NCI-H2029 treated with DMSO at 0.1 percent for 48 hours (cell line): ENCODE results near the gene TBL1X.

ENCODE experiments used
- DNase-seq: peaks from one replicate; lab custom pipeline; 2025; lab: John Stamatoyannopoulos, UW

Gene TBL1X

DNA sequence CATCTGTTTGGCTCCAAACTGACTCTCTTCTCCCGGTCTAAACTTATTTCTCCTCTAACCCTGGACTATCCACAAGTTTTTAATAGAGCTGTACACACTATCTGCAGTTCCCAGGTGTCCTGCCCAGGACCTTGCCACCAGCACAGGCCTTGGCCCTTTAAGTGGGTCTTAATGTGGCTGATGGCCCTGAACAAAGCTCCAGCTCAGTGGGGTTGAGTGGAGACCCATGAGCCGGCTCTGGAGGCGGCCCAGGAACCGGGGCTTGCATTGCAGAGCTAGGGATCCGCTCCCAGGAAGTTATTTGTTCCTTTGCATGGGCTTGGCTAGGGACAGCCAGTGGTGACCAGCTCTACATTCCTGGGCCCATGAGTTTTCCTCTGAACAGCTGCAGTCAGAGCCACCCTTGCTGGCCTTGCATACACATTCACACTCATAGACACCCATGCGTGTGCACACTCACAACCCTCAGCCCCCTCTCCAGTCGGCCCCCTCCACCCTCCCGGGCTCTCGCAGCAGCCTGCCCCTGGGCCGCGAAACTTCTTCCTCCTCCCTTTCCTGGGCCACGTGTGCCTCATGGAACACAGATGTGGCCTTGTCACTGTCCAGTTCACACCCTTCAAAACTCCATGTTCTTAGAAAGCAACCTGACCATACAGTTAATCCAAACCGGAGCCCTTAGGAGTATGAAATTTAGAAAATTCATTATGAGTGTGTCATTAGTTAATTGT is 242.6 kb downstream of the TBL1X start:
- no peak for DNase-seq

DNA sequence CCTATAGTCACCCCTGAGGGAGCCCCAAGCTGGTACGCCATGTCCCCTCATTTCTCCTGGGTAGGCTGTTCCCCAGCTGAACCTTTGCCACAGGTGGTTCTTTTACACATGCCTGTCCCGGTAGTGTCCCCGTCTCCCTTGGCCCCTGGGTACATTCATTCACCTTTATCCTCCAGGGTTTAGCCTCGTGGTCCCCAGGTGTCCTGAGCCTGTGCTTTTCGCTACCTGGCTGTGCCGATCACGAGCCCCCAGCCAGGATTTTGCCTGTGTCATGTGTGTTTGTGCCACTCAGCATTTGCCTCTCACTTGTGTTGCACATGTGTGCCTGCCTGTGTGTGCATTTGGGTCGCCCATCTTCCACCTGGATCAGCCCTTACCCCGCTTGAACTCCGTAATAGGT is 243.2 kb downstream of the TBL1X start:
- DNase-seq: no peak

DNA sequence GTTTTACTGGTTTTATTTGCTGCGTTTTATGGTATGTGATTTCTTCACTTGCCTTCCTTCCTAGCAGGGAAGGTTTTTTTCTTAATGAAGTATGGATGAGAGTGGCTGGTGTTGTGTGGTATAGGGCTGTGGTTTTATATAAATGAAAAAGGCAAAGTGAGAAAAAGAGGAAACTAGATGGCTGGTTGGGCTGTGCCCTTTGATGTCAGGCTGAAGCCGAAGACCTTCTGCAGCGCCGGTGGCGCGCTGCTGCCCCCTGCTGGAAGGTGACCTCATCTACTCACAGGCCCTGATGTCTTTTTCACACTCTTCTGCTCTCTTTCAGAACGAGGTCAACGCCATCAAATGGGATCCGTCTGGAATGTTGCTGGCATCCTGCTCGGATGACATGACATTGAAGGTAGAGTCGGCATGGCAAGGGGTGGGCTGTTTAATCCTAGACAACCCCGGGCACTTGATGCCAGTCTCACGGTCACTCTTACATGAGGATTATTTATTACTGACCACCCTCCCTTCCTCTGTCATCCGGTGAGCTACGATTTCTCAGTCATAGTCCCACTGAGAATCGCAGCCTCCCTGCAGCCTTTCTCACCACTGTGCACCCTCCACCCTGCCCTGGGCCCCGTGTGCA is 244.2 kb downstream of the TBL1X start:
- DNase-seq: peak; percentile 2

DNA sequence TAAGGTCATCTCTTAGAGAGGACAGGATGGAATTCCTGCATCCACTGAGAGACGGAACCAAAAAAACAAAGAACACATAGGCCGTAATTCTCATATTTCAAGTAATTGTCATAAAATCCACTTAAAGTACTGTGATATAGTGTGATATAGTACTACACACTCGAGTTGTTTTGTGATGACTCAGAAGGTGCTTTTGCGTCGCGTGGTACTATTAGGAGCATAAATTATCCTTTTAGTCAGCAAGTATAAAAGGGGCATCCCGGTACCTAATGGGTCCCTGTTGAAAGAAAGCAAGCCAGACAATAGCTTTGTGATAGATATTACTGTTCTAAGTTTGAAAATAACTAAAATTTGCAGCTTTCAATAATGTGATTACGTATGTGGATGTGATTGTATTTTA is 245.5 kb downstream of the TBL1X start:
- DNase-seq: no peak

DNA sequence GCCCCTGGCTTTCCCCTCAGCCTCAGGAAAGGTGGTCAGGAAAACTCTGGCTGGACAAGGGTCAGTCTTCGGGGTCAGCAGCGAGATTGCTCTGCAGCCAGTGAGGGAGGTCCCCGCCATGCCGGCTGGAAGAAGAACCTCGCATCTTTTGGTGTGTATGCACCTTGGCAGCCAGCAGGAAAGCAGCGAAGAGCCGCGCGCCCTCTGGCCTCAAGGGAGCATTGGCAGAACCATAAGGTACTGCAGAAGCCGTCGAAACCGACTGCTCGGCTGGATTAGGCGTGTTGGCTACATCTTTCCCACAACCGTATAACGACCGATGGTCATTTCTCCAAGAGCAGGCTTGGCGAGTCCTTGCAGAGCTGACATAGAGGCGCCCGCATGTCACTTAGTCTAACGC is 252.5 kb downstream of the TBL1X start:
- DNase-seq: no peak

DNA sequence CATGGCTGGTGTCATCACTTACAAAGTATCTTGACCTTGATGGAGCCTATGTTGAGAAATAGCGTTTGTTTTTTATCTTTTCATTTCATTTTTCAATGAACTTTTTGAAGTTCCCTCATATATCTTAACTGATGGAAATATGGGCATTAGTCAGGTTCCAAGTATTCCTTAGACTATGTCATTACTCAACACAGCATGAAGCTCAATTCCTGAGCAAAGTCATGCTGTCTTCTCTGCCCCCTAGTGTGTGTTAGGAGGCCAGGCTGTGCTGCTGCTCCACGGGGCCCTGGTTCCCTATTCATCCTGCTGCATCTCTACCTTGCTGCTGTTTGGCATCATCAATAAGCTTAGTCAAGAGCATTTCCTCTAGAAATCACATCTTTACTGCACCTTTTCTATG is 259.9 kb downstream of the TBL1X start:
- no peak for DNase-seq

DNA sequence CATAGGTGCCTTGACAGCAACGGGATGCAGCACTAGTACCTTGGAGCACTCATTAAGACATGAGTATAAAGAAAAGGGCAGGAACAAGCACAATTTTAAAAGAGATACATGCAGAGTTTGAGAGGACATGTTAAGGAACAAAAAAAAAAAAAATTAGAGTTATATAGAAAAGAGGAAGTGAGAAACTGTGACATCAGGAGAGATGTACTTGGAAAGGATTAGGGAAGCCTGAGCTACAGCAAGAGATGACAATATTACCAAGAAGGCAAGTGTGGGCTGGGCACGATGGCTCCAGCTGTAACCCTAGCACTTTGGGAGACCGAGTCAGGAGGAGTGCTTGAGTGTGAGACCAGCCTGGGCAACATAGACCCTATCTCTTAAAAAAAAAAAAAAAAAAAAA is 263.4 kb downstream of the TBL1X start:
- no peak for DNase-seq

DNA sequence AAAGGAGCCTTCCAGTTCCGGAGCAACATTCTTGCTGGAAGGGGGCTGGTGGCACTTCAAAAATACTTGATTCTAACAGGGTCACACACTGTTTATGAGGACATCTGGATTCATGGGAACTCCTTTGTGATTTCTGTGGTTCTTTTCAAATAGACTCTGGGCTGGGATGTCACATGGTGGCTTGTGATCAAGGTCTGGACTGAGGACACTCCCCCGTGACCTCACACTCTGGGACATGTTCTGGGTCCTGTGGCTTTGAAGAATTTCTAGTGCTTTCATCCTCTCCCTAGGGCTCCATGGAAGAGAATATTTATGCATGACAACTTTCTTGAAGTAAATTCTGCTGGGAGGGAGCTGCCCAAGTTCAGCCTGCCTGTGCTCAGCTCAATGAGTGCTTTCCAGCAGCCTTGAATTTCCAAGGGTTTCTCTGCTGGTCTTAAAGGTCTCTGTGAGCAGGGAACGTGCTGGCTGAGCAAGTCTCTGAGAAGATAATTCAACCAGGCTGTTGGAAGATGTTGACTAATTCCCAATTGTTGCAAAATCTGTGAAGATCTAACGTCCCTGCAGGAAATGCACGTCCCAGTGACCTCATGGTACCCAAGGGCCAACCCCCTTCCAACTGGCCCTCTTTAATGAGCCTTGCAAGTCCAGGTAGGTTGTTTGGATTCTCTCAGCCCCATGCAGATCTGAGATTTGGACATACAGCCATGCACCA is 264.5 kb downstream of the TBL1X start:
- no peak for DNase-seq

DNA sequence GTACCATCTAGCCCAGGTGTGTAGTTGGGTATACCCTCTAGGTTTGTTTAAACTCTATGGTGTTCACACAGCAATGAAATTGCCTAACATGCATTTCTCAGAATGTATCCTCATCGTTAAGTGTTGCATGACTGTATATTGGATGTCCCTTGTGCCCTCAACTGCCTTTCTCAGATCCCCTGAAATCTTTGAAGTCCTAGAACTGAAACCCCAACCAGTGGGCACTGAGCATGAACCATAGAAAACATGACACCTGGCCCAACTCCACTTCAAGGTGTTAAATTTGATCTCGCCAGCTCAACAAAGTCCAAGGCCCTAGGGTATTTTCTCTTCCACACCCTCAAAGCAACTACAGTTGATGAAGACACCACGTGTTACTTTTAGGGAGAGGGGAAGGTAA is 265.2 kb downstream of the TBL1X start:
- no peak for DNase-seq

DNA sequence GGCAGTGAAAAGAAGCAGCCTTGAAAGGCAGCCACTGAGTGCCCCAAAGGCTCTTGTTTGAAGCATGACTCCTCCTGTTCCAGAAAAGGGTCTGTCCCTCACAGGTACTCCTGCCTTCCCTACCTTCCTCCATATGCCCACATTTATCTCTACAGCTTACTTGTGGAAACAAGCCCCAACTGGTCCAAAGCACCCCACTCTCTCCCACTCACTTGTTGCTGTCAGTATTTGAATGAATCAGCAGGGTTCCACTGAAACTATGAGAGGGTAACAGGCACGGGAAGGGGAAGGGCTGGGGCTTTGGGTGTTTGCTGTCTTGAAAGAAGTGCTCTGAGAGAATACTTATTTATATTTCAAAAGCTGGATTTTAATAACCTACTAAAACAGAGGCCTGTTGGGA is 265.9 kb downstream of the TBL1X start:
- DNase-seq: no peak

DNA sequence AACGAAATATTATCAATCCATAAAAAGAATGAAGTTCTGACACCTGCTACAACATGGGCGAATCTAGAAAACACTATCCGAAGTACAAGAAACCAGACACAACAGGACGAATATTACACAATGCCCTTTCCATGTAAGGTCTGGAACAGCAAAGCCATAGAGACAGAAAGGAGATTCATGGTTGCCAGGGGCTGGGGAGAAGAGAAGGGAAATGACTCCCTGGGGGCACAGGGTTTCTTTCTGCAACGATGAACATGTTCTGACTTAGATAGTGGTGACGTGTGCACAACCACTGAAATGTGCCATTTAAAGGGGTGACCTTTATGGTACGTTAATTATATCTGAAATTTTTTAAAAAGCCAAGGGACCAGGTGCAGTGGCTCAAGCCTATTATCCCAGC is 272.5 kb downstream of the TBL1X start:
- no peak for DNase-seq

DNA sequence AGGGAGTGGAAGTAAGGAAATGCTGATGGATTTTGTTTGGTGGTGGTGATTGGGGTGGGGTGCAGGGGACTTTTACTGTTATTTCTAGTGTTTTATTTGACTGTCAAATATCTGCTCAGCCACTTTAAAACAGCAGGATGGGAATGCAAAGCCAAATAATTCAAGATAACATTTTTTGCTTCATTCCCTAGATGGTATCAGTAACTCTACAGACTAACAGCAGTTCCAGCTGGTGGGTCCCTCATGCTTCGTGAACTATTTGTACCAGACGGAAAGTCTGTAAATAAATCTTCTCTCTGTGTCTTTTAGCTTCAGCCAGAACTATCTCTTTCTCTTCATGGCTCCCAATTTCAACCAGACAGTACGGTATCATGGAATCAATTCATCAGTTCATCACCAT is 273.3 kb downstream of the TBL1X start:
- no peak for DNase-seq

DNA sequence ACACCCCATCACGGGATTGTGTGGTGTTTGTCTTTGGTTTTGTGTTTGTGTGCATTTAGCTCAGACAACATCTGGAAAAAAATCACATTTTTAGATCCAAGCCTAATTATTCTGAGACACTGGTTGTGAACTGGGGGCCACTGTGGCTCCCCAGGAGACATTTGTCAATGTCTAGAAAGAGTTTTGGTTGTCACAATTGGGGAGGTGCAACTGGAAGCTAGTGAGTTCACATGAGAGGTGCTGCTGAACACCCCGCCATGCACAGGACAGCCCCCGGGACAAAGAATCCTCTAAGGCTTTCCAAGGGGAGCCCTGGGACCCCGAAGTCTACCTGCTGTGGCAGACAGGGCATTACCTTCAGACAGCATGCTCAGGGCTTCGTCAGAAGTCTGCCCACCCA is 274.3 kb downstream of the TBL1X start:
- DNase-seq: no peak

DNA sequence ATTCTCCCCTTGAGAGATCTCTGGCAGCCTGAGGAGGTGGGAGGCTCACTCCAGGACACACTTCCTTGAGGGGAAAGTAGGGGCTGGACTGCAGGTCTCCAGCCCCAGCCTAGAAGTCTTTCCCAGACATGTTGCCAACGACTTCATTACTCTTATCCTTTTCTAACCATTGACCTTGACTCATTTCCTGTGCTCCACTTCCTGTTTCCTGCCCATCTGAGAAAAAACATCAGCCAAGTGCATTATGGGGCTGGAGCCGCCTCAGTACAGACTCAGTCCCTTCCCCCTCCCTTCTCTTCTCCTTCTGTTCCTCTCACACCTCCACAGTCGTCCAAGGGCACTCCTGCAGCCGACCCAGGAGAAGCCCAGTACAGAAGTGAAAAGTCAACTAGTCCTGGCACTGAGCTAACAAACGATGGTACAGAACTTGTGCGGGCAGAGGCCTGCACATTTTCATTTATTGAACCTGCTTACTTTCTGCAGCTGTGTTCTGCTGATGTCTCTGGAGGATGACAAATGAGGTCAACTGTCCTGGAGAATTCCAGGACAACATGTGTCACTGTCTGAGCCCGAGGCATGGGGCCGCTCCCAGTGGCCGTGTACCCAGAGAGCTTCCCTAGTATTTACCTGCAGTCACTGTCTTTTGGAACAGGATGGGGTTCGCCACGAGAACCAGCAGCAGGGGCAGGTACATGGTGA is 280.7 kb downstream of the TBL1X start:
- no peak for DNase-seq

DNA sequence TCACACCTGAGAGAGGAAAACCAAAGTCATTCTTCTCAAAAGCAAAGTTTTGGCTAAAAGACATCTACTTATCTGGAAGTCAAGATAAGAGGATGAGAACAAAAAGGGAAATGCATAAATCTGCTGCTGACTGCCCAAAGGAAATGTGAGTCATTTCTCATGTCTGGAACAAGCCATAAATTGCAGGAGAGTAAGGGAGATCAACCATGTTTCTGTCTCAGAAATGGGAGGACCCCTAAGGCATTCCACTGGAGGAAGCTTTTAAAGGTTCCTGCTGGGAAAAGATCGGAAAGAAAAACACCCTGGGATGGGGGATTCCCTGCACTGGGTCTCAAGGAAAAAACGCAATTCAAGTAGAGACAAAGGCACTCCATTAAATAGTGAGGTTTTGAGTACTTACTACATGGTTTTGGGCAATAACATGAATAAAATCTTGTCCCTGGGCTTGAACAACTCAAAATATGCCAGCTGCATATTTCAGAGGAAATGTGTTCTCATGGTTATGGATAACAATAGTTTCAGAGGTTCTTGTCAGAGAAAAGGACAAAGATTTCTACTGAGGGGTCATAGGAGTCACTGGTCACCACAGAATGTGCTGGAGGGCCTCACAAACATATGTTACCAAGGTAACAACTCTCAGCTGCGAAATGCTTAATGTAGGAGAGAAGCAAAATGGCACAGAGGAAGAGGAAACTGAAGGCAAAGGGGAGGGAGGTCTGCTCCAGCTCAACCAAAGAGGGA is 281.5 kb downstream of the TBL1X start:
- no peak for DNase-seq

DNA sequence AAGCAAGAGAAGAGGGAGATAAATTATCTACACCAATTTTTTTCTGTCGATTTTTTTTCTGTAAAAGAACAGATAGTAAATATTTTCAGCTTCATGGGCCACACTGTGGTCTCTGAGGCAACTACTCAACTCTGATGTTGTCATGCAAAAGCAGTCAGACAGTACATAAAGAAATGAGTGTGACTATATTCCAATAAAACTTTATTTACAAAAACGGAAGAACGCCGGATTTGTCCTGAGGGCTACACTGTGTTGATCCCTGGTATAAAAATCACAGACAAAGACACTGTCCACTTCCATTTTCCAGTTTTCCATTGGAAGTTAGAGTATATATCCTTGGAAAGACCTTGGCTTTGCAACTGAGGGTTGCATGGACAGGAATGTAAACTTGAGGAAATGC is 282.8 kb downstream of the TBL1X start:
- no peak for DNase-seq

DNA sequence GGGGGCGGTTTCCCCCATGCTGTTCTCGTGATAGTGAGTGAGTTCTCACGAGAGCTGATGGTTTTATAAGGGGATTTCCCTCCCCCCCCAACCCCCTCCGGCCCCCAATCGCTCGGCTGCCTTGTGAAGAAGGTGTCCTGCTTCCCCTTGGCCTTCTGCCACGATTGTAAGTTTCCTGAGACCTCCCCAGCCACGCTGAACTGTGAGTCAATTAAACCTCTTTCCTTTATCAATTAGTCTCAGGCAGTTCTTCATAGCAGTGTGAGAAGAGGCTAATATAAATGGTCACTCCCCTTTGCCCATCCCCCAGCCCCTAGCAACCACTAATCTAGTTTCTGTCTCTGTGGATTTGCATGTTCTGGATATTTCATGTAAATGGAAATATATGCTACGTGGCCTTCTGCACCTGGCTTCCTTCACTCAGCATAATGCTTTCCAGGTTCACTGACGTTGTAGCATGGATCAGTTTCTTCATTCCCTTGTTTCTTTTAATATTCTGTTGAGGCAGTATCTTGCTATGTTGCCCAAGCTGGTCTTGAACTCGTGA is 284.4 kb downstream of the TBL1X start:
- no peak for DNase-seq

DNA sequence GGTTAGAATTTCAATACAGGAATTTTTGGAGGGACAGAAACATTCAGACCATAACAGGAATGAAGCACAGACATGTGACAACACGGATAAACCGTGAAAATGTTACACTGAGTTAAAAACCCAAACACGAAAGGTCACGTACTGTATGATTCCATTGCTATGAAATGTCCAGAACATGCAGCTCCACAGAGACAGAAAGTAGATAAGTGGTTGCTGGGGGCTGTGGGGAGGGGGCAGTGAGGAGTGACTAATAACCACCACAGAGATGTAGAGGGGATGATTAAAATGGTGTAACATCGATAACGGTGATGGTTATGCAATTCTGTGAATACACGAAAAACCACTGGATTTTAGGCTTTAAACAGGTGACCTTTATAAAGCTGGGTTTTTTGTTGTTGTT is 292.5 kb downstream of the TBL1X start:
- no peak for DNase-seq

DNA sequence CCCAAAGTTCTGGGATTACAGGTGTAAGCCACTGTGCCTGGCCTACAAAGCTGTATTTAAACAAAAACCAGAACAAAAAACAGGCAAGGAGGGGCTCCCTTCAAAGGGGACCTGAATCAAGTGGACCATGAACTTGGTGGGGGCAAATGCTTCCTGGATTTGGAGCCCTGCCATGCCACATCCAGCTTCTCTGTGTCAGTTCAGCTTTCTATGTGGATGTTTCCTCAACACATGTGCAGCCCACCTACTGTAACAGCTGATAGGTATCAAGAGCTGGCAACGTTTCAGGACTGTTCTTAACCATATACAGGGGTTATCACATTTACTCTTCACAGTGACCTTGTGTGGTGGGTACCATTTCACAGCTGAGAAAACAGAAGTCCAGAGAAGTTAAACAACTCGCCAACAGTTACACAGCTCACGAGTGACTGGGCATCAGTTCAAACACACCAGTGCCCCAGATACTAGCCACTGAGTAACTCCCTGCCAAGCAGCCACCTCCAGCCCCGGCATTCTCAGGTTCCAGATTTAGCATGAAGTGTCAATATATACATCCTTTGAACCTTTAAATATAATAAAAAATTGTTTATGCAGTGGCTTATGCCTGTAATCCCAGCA is 293.3 kb downstream of the TBL1X start:
- DNase-seq: no peak

DNA sequence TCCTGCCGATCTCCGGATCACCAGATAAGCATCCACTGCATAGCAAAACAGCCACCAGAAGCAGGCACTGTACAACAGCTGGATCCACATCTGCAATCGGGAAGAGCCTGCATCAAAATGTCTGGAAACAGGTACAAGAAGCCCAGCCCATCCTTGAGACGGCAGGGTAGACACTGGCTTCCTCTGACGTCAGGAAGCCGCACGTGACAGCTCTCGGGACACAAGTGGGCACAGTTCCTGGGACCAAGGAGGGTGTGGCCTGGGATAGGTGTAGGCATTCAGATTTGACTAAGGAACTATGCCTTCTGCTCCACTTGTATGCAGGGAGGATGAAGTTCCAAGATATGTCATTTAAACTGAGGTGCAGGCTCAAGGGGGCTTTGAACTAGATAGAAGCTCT is 294.5 kb downstream of the TBL1X start:
- DNase-seq: no peak

DNA sequence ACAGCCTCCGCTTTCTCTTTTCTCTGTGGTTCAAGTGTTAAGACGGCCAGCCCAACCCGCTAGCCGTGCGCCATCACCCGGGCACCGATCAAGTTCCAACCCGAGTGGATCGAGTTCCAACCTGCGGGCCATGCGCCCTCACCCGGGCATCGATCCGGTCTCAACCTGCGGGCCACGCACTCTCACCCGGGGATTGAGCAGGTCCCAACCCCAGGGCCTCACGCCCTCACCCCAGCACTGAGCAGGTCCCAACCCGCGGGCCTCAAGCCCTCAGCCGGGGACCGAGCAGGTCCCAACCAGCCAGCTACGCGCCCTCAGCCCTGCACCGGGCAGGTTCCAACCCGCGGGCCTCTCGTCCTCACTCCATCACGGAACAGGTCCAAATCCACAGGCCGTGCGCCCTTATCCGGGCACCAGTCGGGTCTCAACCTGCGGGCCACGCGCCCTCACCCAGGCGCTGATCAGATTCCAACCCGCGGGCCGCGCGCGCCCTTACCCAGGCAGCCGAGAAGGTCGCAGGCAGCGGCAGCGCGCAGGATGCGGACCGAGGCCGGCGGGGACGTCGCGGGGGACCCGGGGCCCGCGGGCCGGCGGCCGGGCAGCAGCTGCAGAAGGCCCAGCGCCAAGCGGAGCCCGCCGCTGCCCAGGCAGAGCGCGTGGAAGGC is 300.3 kb downstream of the TBL1X start:
- no peak for DNase-seq
